GM10266 (cell line): Measurements from ENCODE around the gene FRAT2.

Experiments
- DNase-seq: peaks from one replicate; pipeline ENCODE4 v3.0.0; 2012; ENCODE audit errors: extremely low spot score
- TF ChIP-seq, protein P1 (sequence below): IDR thresholded peaks from 2 replicates; pipeline ENCODE4 v1.5.1; 2012; ENCODE audit warnings: mild to moderate bottlenecking, low read depth; ENCODE audit not compliant: control insufficient read depth, insufficient read depth; ENCODE audit errors: missing control alignments

Gene FRAT2

DNA sequence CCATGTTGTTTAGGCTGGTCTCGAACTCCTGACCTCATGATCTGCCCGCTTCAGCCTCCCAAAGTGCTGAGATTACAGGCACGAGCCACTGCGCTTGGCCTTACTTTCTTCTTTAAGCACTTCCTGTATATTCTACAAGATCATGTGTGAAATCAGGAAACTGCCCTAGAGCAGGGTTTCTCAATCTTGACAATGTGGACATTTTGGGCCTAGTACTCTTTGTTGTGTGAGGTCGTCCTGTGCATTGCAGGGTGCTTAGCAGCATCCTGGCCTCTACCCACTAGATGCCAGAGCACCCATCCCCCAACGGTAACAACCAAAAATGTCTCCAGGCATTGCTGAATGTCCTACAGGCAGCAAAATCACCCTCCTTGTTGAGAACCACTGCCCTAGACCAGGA is 41.9 kb upstream of the FRAT2 start:
- DNase-seq, result no peak
- TF ChIP-seq, protein P1, sequence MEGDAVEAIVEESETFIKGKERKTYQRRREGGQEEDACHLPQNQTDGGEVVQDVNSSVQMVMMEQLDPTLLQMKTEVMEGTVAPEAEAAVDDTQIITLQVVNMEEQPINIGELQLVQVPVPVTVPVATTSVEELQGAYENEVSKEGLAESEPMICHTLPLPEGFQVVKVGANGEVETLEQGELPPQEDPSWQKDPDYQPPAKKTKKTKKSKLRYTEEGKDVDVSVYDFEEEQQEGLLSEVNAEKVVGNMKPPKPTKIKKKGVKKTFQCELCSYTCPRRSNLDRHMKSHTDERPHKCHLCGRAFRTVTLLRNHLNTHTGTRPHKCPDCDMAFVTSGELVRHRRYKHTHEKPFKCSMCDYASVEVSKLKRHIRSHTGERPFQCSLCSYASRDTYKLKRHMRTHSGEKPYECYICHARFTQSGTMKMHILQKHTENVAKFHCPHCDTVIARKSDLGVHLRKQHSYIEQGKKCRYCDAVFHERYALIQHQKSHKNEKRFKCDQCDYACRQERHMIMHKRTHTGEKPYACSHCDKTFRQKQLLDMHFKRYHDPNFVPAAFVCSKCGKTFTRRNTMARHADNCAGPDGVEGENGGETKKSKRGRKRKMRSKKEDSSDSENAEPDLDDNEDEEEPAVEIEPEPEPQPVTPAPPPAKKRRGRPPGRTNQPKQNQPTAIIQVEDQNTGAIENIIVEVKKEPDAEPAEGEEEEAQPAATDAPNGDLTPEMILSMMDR, result no peak

DNA sequence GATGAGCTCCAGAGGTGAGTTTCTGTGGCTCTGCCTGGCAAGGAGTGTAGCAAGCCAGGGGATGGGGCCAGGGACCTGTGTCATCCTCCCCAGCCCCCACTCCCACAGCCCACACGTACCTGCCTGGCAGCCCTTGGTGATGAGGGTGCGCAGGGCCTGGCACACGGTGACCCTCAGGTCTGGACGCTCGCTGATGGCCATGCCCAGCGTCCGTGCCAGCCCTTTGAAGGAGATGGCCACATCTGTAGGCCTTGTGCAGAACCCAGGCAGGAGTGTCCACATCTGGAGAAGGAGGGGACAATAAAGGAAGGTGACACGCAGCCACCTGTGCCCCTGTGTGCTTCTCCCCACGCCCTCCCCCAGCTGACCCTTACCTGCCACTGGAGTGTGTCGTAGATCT is 38.9 kb upstream of the FRAT2 start:
- no peak for DNase-seq
- TF ChIP-seq, protein P1, result no peak

DNA sequence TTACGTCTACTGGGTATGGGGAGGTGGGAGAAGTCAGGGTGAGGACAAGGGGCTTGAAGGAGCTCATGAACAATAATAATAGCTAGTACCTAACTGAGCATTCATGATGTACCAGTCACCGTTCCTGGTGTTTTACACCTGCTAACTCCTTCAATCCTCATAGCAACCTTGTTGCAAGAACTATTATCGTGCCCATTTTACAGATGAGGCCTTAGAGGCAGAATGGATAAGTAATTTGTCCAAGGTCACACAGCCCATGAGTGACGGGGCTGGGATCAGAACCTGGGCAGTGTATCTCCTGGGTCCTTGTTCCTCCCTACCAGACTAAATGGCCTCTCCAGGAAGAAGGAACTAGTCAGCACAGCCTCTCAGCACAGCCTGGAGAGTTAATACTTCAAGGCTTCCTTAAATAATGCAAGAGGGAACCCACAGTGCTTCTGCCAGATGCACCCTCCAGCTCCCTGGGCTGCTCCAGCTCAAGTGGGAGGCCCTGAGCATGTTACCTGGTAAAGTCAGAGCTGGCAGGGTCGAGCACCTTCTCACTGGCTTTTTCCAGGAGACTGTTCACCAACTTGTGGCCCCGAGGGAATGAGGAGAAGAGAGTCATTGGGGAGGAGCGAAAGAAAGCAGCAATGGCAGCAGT is 37.8 kb upstream of the FRAT2 start:
- no peak for DNase-seq
- TF ChIP-seq, protein P1, result no peak

DNA sequence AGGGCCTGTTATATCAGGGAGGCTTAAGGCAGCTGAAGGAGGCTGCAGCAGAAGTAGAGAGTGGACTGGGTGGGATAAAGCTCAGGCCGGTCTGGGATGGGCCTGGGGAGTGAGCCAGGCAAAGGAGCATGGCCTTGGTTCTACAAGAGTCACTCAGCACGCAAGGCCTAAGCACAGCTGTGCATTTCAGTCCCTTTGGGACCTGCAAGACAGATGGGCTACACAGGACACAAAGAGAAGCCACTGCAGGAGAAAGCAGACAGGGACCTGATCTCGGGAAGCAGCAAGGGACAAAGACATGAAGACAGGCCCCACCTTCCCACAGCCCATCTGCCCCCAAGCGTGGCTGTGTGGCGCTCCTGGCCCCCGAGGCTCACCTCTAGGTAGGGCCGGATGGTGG is 37.2 kb upstream of the FRAT2 start:
- DNase-seq, result no peak
- TF ChIP-seq, protein P1, result no peak

DNA sequence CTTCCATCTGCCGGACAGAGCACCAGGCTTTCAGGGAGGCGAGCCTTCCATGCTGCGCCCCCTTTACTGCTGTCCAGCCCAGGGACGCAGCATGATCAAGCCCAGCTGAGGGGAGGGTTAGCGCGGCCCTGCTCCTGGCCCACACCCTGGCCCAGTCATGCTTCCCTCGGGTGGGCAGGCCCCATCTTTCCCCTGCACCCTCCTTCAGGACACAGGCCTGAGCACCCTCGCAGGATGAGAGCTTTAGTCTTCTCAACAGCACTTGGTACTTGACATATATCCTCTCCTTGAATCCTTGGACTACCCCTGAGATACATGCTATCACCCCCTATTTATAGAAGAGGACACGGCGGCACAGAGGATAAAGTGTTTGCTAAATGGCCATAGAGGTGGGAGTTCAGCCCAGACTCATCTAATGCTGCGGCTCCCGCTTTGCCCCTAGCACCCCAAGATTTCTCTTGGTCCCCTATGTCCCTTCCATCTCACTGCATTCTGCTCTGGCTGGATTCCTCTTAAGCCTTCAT is 32.7 kb upstream of the FRAT2 start:
- TF ChIP-seq, protein P1, result no peak
- DNase-seq, result no peak

DNA sequence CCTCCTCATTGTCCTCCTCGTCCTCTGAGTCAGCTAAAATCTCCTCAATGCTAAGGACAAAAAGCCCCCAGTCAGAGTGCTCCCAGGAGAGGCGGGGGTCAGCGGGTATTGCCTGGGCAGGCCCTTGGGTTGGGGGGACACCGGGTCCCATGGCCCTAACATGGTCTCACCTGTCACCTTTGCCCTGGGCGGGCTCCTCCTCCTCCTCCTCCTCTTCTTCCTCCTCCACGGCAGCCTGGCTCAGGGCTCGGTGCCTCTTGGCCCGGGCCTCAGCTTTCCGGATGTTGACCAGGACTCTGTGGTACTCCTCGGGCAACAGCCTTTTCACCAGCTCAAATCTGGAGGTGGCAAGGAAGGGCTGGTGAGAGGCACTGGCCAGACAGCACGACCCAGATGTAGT is 32.0 kb upstream of the FRAT2 start:
- no peak for DNase-seq
- TF ChIP-seq, protein P1, result no peak

DNA sequence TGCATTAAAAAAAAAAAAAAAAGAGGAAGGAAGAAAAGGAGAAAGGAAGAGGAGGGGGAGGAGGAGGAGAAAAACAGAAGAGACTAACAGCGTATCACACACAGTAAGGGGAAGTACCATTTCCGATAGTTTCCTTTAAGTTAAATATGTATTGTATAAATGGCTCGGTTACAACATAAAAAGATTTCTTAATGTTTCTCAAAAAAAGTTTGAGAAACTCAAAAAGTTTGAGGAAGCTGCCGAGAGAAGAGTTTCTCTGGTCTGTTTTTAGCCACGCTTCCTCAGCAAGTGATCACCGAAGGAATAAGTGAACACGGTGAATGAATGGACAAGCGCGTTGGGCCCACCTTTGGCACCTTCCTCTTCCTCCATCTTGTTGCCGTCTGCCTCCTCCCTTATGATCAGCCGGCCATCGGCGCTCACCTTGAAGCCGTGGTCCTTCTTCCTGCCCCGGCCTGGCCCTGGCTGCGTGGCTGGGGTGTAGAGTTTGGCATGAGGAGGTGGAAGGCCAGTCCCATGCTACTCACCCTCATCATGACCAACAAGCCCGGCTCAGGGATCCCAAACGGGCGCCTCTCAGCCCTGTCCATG is 31.3 kb upstream of the FRAT2 start:
- DNase-seq, result no peak
- TF ChIP-seq, protein P1, result no peak
